DOHH2 (cell line): ENCODE measurements around the gene NCAPD2.

Source experiments
- EZH2phosphoT487 ChIP-seq: fragments of 200-600 bp; sonication (generic); IDR thresholded peaks from 2 replicates; pipeline ENCODE4 v1.6.1; 2017; ENCODE audit warnings: borderline replicate concordance, mild to moderate bottlenecking, antibody characterized with exemption, low read length, moderate library complexity, mixed read lengths
- TF ChIP-seq, protein P1 (sequence below): fragments of 200-600 bp; sonication (generic); IDR thresholded peaks from one replicate; pipeline ENCODE4 v1.5.1; 2014; ENCODE audit warnings: antibody characterized with exemption, mild to moderate bottlenecking, low read depth, low read length; ENCODE audit not compliant: poor library complexity, severe bottlenecking

DNA sequence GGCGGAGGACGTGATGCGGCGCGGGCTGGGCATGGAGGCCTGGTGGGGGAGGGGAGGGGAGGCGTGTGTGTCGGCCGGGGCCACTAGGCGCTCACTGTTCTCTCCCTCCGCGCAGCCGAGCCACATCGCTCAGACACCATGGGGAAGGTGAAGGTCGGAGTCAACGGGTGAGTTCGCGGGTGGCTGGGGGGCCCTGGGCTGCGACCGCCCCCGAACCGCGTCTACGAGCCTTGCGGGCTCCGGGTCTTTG is 40.7 kb downstream of the NCAPD2 start:
- TF ChIP-seq, protein P1, sequence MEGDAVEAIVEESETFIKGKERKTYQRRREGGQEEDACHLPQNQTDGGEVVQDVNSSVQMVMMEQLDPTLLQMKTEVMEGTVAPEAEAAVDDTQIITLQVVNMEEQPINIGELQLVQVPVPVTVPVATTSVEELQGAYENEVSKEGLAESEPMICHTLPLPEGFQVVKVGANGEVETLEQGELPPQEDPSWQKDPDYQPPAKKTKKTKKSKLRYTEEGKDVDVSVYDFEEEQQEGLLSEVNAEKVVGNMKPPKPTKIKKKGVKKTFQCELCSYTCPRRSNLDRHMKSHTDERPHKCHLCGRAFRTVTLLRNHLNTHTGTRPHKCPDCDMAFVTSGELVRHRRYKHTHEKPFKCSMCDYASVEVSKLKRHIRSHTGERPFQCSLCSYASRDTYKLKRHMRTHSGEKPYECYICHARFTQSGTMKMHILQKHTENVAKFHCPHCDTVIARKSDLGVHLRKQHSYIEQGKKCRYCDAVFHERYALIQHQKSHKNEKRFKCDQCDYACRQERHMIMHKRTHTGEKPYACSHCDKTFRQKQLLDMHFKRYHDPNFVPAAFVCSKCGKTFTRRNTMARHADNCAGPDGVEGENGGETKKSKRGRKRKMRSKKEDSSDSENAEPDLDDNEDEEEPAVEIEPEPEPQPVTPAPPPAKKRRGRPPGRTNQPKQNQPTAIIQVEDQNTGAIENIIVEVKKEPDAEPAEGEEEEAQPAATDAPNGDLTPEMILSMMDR = no peak
- TF ChIP-seq EZH2phosphoT487 = no peak
